ENCODE data around the gene INPP5A. TPM values are rescaled to one million over a fixed set of nuclear protein-coding genes. Genes with fewer than 3 reads are reported as not detected.

Gene INPP5A
- total and polyA plus RNA-seq, 2 donors (not counting 1 experiment from before 2014, with no cell fraction given): 9.3 to 87.8 TPM

- Histone ChIP-seq H3K27me3 (replicated peaks in 1 of 4; ENCODE audit: control extremely low read depth in 1 of 4, control insufficient read depth in 3 of 4, insufficient read depth in 4 of 4, low read length in 3 of 4) (no peaks in the 10 kb centered on the region), H3K4me1 (ENCODE audit: control insufficient read depth in 2 of 2, insufficient read depth in 2 of 2, low read length in 2 of 2) (peaks cover 10 to 12% of the 10 kb centered on the region in 2 donors), H3K4me2 (replicated peaks; ENCODE audit: low read depth, low read length, poor library complexity, severe bottlenecking) (no peak overlapping the region), H2AFZ (ENCODE audit: insufficient read depth, low read depth, low read length, poor library complexity, severe bottlenecking) (no peak overlapping the region), H3K27ac (ENCODE audit: low read length in 2 of 2) (no peak overlapping the region), H3K4me3 (ENCODE audit: control extremely low read depth in 1 of 5, extremely low read depth in 1 of 5, insufficient read depth in 1 of 5, low read depth in 2 of 5, low read length in 4 of 5) (no peak overlapping the region), H4K20me1 (ENCODE audit: control insufficient read depth, insufficient read depth, low read length, poor library complexity, severe bottlenecking) (peaks cover 42% of the 10 kb centered on the region), H3K79me2 (ENCODE audit: control insufficient read depth, insufficient read depth, low read length) (peaks cover 42% of the 10 kb centered on the region), H3K9ac (ENCODE audit: low read length) (no peak overlapping the region), H3K9me3 (ENCODE audit: control extremely low read depth in 1 of 3, control insufficient read depth in 2 of 3, insufficient read depth in 1 of 3, low read length in 2 of 3) (peaks cover 6 to 23% (median 15%) of the 10 kb centered on the region in 3 donors), H3K36me3 (replicated peaks in 1 of 2; ENCODE audit: control extremely low read depth in 1 of 2, control insufficient read depth in 1 of 2, extremely low read depth in 1 of 2, insufficient read depth in 2 of 2, low read length in 1 of 2) (no peaks in the 10 kb centered on the region)
- WGBS (ENCODE audit: insufficient coverage): 93% methylated on average over 31 of the region's 31 CpGs
- Mint-ChIP-seq H3K4me3 (no peak overlapping the region), H3K4me1 (peaks cover 40% of the 10 kb centered on the region), H3K27ac (no peak overlapping the region), H3K27me3 (no peaks in the 10 kb centered on the region), H3K9me3 (ENCODE audit: insufficient read depth) (peaks cover 10% of the 10 kb centered on the region)
- POLR2A ChIA-PET: interaction anchor here (1.5 kb wide), 1 partner anchor 31 kb away, joined by 3 read pairs; no protein-coding TSS in a partner anchor
- intact Hi-C loops (cut with micrococcal nuclease): no loop called here
- DNase-seq (no peak), ATAC-seq (ENCODE audit: low read depth) (no peak)
- TF ChIP-seq EZH2 (IDR thresholded peaks at IDR 0.05; ENCODE audit: borderline replicate concordance, insufficient read depth, low read depth, low read length, poor library complexity, severe bottlenecking) (no peak), CTCF (IDR thresholded peaks at IDR 0.05) (no peak)
- CTCF ChIA-PET: no interaction called here
Measured at GRCh38 chr10:132624061-132624846, 86.7 kb downstream of the INPP5A start.

GRCh38 chr10:132624847-132625471, 87.4 kb downstream of the INPP5A start:
- H3K27me3 Mint-ChIP-seq: no peaks in the 10 kb centered on the region
- no peak overlapping the region for H2AFZ ChIP-seq (ENCODE audit: insufficient read depth, low read depth, low read length, poor library complexity, severe bottlenecking)
- H3K4me3 ChIP-seq (ENCODE audit: control extremely low read depth in 1 of 5, extremely low read depth in 1 of 5, insufficient read depth in 1 of 5, low read depth in 2 of 5, low read length in 4 of 5): no peak overlapping the region
- peaks cover 47% of the 10 kb centered on the region for H4K20me1 ChIP-seq (ENCODE audit: control insufficient read depth, insufficient read depth, low read length, poor library complexity, severe bottlenecking)
- H3K4me1 ChIP-seq (ENCODE audit: control insufficient read depth in 2 of 2, insufficient read depth in 2 of 2, low read length in 2 of 2): peaks cover 10 to 12% of the 10 kb centered on the region in 2 donors
- POLR2A ChIA-PET: no interaction called here
- no peaks in the 10 kb centered on the region for H3K27me3 ChIP-seq (replicated peaks in 1 of 4; ENCODE audit: control extremely low read depth in 1 of 4, control insufficient read depth in 3 of 4, insufficient read depth in 4 of 4, low read length in 3 of 4)
- TF ChIP-seq EZH2 (IDR thresholded peaks at IDR 0.05; ENCODE audit: borderline replicate concordance, insufficient read depth, low read depth, low read length, poor library complexity, severe bottlenecking) (no peak), CTCF (IDR thresholded peaks at IDR 0.05) (no peak)
- H3K4me2 ChIP-seq (replicated peaks; ENCODE audit: low read depth, low read length, poor library complexity, severe bottlenecking): no peak overlapping the region
- CTCF ChIA-PET: no interaction called here
- no peak overlapping the region for H3K9ac ChIP-seq (ENCODE audit: low read length)
- H3K27ac Mint-ChIP-seq: no peak overlapping the region
- no peak overlapping the region for H3K27ac ChIP-seq (ENCODE audit: low read length in 2 of 2)
- WGBS (ENCODE audit: insufficient coverage): 85% methylated on average over 11 of the region's 12 CpGs
- peaks cover 42% of the 10 kb centered on the region for H3K79me2 ChIP-seq (ENCODE audit: control insufficient read depth, insufficient read depth, low read length)
- H3K9me3 Mint-ChIP-seq (ENCODE audit: insufficient read depth): peaks cover 10% of the 10 kb centered on the region
- peaks cover 47% of the 10 kb centered on the region for H3K4me1 Mint-ChIP-seq
- no peak for DNase-seq
- intact Hi-C loops (cut with micrococcal nuclease): no loop called here
- H3K36me3 ChIP-seq (replicated peaks in 1 of 2; ENCODE audit: control extremely low read depth in 1 of 2, control insufficient read depth in 1 of 2, extremely low read depth in 1 of 2, insufficient read depth in 2 of 2, low read length in 1 of 2): no peaks in the 10 kb centered on the region
- H3K4me3 Mint-ChIP-seq: no peak overlapping the region
- no peak for ATAC-seq (ENCODE audit: low read depth)
- peaks cover 6 to 16% (median 7%) of the 10 kb centered on the region in 3 donors for H3K9me3 ChIP-seq (ENCODE audit: control extremely low read depth in 1 of 3, control insufficient read depth in 2 of 3, insufficient read depth in 1 of 3, low read length in 2 of 3)
